ENCODE measurements around the gene WDR74. TPM values are rescaled to one million over a fixed set of nuclear protein-coding genes. Genes with fewer than 3 reads are reported as not detected.
A peak's percentile ranks its signal among the peaks of the same experiment; 100 is the strongest.

Gene WDR74
- total and polyA plus RNA-seq, 9 of the 15 experiments (the other 6 are each of a cell fraction or from before 2014, with no cell fraction given) = 32.7 to 210 (median 114) TPM

DNA sequence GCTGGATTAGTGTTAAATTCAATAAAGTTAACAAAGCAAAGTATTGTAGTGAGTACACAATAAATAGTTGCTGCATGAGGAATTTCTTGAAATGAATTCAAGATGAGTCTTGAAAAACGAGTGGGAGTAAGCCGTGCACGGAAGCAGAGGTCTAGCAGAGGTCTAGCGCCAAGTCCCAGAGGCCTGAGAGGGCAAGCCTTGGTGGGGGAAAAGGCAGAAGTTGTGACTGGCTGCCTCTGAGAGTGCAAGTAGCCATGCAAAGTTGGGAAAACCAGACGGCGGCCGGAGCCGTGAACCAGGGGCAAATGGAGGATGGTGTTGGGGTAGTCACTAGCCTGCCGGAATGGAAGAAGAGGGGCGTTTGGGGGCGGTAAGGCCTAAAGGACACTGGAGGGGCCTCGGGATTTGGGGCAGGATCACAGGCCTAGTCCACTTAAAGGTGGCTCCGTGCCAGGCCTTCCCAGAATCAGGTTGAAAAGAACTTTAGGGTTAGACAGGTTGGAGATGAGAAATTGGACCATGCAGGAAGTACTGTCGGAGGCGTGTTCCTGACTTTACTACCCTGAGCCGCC, 40.9 kb upstream of the WDR74 start (continued):
- TF ChIP-seq BRF2 (IDR thresholded peaks at IDR 0.05; ENCODE audit: borderline replicate concordance, insufficient read depth, insufficient read length) (no peak), PHF20 (IDR thresholded peaks at IDR 0.05; ENCODE audit: partially characterized antibody) (no peak), STAG1 (CRISPR knock-in tag; IDR thresholded peaks at IDR 0.05; ENCODE audit: borderline replicate concordance) (no peak), CBX3 (IDR thresholded peaks at IDR 0.05; ENCODE audit: borderline replicate concordance in 1 of 2, low read length in 2 of 2) (no peak), CBX8 (IDR thresholded peaks at IDR 0.05; ENCODE audit: borderline replicate concordance, extremely low read depth, low read depth, low read length, poor library complexity, severe bottlenecking) (no peak), NR2C1 (IDR thresholded peaks at IDR 0.05) (no peak), NR2C1 (tag; IDR thresholded peaks at IDR 0.05) (no peak), STAT5B (CRISPR knock-in tag; IDR thresholded peaks at IDR 0.05) (no peak), HIVEP1 (CRISPR knock-in tag; IDR thresholded peaks at IDR 0.05) (no peak), HNRNPH1 (optimal IDR thresholded peaks at IDR 0.05; ENCODE audit: low read depth, low read length) (no peak), FOXO4 (CRISPR knock-in tag; IDR thresholded peaks at IDR 0.05) (no peak), CSDE1 (IDR thresholded peaks at IDR 0.05) (no peak), ZNF589 (CRISPR knock-in tag; IDR thresholded peaks at IDR 0.05; ENCODE audit: low read depth) (no peak), FIP1L1 (IDR thresholded peaks at IDR 0.05; ENCODE audit: low read depth, low read length, poor library complexity, severe bottlenecking) (no peak), NELFE (IDR thresholded peaks at IDR 0.05; ENCODE audit: insufficient read depth, insufficient read length) (no peak), CEBPG (CRISPR knock-in tag; IDR thresholded peaks at IDR 0.05) (no peak), CEBPG (tag; conservative IDR thresholded peaks at IDR 0.05 in 1 of 2, IDR thresholded peaks at IDR 0.05 in 1 of 2) (no peak), ZNF740 (CRISPR knock-in tag; IDR thresholded peaks at IDR 0.05) (peak; percentile 42; the same call in 1 of the 2 replicates), ZNF740 (tag; IDR thresholded peaks at IDR 0.05) (no peak), PURB (CRISPR knock-in tag; IDR thresholded peaks at IDR 0.05; ENCODE audit: low read depth) (no peak), ZNF707 (CRISPR knock-in tag; conservative IDR thresholded peaks at IDR 0.05) (no peak), KLF13 (tag; IDR thresholded peaks at IDR 0.05; ENCODE audit: borderline replicate concordance, low read depth) (no peak), CEBPB (tag; IDR thresholded peaks at IDR 0.05) (no peak), PCBP2 (IDR thresholded peaks at IDR 0.05; ENCODE audit: low read depth, low read length, poor library complexity, severe bottlenecking) (no peak), THAP7 (CRISPR knock-in tag; IDR thresholded peaks at IDR 0.05) (no peak), GTF2E2 (tag; IDR thresholded peaks at IDR 0.05) (no peak)

All from K562 (cell line).